Nephron progenitor cell (in vitro differentiated cells): Measurements from ENCODE around the gene FAM210B.
A peak's percentile ranks its signal among the peaks of the same experiment; 100 is the strongest.

Experiments used
- DNase-seq: peaks from one replicate; pipeline ENCODE4 v3.0.0; 2021
- H3K27ac Mint-ChIP-seq: 2 replicates; pipeline ENCODE4 v1.8.0; 2021; ENCODE audit warnings: mild to moderate bottlenecking, moderate library complexity, mixed read lengths
- H3K27me3 Mint-ChIP-seq: 2 replicates; pipeline ENCODE4 v1.8.0; 2021; ENCODE audit warnings: mild to moderate bottlenecking, low read depth, mixed read lengths; ENCODE audit not compliant: poor library complexity
- H3K36me3 Mint-ChIP-seq: 2 replicates; pipeline ENCODE4 v1.8.0; 2021; ENCODE audit warnings: low read depth, mixed read lengths
- H3K4me1 Mint-ChIP-seq: 2 replicates; pipeline ENCODE4 v1.8.0; 2021; ENCODE audit warnings: mixed read lengths
- H3K4me3 Mint-ChIP-seq: 2 replicates; pipeline ENCODE4 v1.8.0; 2021; ENCODE audit warnings: mild to moderate bottlenecking, moderate library complexity, mixed read lengths
- H3K9me3 Mint-ChIP-seq: 2 replicates; pipeline ENCODE4 v1.8.0; 2021; ENCODE audit warnings: mild to moderate bottlenecking, moderate library complexity, mixed read lengths
- TF ChIP-seq, protein P1 (sequence below): fragments of 200-600 bp; sonication (generic); IDR thresholded peaks from 2 replicates; pipeline ENCODE4 v1.5.0; 2021; ENCODE audit warnings: antibody characterized with exemption

The FAM210B gene

DNA sequence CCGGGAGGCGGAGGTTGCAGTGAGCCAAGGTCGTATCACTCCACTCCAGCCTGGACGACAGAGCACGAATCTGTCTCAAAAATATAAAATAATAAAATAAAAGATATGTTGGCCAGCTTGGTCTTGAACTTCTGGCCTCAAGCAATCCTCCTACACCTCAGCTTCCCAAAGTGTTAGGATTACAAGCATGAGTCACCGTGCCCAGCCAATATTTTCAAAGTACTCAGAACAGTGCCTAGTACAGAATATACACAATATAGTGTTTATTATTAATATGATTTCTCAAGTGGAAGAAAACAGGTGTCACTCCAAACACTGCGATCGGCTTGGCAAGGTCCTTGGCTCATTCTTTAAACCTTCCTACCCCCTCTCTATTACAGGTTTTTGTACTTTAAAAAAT lies 3.1 kb downstream of the FAM210B start:
- H3K27ac Mint-ChIP-seq, result no peak overlapping the region
- peaks cover 31% of the 10 kb centered on the region for H3K4me1 Mint-ChIP-seq
- no peaks in the 10 kb centered on the region for H3K9me3 Mint-ChIP-seq
- DNase-seq, result no peak
- H3K4me3 Mint-ChIP-seq, result no peak overlapping the region
- TF ChIP-seq, protein P1, sequence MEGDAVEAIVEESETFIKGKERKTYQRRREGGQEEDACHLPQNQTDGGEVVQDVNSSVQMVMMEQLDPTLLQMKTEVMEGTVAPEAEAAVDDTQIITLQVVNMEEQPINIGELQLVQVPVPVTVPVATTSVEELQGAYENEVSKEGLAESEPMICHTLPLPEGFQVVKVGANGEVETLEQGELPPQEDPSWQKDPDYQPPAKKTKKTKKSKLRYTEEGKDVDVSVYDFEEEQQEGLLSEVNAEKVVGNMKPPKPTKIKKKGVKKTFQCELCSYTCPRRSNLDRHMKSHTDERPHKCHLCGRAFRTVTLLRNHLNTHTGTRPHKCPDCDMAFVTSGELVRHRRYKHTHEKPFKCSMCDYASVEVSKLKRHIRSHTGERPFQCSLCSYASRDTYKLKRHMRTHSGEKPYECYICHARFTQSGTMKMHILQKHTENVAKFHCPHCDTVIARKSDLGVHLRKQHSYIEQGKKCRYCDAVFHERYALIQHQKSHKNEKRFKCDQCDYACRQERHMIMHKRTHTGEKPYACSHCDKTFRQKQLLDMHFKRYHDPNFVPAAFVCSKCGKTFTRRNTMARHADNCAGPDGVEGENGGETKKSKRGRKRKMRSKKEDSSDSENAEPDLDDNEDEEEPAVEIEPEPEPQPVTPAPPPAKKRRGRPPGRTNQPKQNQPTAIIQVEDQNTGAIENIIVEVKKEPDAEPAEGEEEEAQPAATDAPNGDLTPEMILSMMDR, result no peak
- peaks cover 30% of the 10 kb centered on the region for H3K36me3 Mint-ChIP-seq
- peaks cover 9% of the 10 kb centered on the region for H3K27me3 Mint-ChIP-seq

DNA sequence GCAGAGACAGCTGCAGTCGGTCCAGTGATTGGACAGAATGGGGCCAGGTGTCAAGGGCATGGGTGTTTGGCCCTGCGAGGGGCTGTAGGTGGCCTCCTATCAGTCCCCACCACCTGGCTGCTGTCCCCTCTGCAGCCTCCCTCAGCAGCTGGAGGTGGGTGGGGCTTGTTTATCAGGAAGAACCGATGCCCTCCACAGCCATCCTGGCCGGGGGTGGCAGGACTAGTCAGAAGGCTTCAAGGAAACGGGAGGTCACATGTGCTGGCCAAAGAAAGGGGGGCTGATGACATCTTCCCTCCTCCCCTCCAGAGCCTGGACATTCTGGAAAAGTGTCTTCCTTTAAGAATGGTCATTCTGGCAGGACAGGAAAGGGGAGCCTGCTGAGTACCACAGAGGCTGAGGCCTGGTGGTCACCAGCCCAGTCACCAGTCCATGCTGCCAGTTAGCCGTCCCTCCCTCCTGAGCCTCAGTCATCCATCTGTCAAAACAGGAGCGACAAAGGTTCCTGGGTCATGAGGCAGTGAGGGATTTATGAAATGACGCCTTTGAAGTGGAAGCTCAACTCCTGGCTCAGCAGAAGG lies 4.1 kb downstream of the FAM210B start:
- TF ChIP-seq, protein P1, result no peak
- Mint-ChIP-seq H3K27me3 (peaks cover 7% of the 10 kb centered on the region), H3K36me3 (peaks cover 33% of the 10 kb centered on the region), H3K9me3 (no peaks in the 10 kb centered on the region), H3K4me3 (no peak overlapping the region), H3K27ac (no peak overlapping the region), H3K4me1 (peaks cover 28% of the 10 kb centered on the region)
- DNase-seq, result no peak

DNA sequence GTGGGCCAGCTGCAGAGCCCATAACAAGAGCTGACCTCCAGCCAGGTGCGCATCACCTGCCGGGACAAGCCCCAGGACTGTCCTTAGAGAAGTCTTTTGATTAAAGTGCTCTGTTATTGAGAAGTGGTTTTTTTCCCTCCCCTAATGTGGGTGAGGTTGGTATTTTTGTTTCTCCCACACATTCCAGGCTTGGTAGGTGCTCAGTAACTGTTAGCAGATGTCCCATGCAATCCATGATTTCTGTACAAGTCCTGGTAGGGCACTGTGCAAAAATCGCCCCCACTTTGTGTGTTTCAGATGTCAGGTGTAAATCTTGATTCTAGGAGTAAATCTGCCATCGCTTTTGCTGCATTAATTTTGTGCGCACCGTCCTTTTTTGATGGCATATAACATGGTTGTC lies 4.7 kb downstream of the FAM210B start:
- Mint-ChIP-seq H3K27ac (no peak overlapping the region), H3K36me3 (peaks cover 33% of the 10 kb centered on the region), H3K27me3 (peaks cover 6% of the 10 kb centered on the region), H3K4me3 (no peak overlapping the region), H3K4me1 (peaks cover 22% of the 10 kb centered on the region), H3K9me3 (no peaks in the 10 kb centered on the region)
- TF ChIP-seq, protein P1, result no peak
- DNase-seq, result no peak

DNA sequence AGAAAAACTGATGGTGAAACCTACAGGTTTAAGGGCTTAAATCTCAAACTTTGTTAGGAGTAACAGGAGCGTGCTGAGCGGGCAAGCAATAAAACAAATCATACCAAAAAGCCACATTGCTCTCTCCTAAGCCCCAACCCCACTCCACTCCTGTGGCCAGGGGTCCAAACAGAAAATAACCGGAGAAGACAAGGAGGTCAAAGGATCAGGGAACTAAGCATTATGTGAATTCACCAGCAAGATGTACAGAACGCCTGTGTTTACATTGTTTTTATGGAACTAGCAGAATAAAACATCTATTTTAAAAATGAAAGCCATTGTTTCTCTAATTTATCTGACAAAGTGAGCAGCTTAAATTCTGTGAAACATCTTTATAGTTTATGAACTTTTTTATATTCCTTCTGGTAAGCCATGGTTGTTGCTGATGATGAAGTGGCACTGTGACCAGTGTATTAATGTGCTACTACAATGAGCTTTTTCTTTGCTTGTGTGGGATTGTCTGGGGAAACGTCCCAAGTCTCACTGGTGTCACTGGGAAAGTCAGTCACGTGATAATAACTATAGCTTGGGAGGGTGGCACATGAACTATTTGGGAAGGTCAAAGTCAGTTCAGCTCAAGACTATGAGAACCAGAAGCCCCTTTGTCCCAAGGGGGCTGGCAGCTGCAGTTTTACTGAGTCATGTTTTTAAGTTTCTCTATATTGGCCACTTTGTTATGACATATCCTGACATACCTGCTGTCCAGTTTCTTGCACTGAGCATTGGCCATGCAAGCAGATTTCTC lies 9.8 kb downstream of the FAM210B start:
- no peaks in the 10 kb centered on the region for H3K27me3 Mint-ChIP-seq
- TF ChIP-seq, protein P1, result no peak
- no peak overlapping the region for H3K4me3 Mint-ChIP-seq
- H3K4me1 Mint-ChIP-seq, result no peaks in the 10 kb centered on the region
- peak overlapping the region; percentile 83 for H3K27ac Mint-ChIP-seq
- H3K36me3 Mint-ChIP-seq, result peaks cover 50% of the 10 kb centered on the region
- no peaks in the 10 kb centered on the region for H3K9me3 Mint-ChIP-seq
- no peak for DNase-seq

DNA sequence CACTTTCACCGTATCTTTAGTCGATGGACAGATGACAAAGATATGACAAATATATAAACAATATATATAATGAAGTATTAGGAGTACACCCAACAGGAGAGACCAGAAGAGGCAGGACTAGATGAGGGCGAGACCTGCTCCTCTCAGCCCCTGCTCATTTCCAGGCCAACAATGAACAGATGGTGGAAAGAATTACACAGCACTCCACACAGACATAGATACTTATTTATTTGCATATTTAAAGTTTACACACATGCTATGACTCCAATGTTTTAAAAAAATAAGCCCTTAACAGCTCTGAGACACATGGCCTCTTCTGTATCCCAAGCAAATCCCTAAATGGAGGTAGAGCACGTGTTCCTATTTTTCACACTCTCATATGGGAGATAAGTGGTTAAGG lies 10.4 kb downstream of the FAM210B start:
- Mint-ChIP-seq H3K4me1 (no peaks in the 10 kb centered on the region), H3K27ac (peak overlapping the region; percentile 84), H3K4me3 (no peak overlapping the region), H3K27me3 (no peaks in the 10 kb centered on the region), H3K36me3 (peaks cover 53% of the 10 kb centered on the region), H3K9me3 (no peaks in the 10 kb centered on the region)
- TF ChIP-seq, protein P1, result no peak
- no peak for DNase-seq

DNA sequence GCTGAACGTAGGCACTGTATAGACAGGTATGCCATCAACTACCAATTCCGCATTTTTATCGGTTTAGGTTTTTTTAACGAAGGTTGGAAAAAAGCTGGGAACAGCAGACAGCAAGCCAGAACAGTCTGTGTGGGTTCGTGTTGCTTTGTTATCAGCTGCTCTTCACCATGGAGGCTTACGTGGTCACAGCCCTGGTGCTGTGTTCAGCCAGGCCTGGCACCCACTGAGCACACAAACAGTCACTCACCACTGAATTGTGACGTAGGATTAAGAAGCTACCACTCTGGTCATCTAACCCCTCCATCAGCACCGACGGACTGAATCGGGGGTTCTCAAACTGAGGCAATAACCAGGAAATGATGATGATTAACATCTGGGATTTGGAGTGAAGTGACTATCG lies 13.2 kb downstream of the FAM210B start:
- TF ChIP-seq, protein P1, result no peak
- Mint-ChIP-seq H3K4me3 (no peak overlapping the region), H3K27ac (no peak overlapping the region), H3K27me3 (no peaks in the 10 kb centered on the region), H3K36me3 (peaks cover 45% of the 10 kb centered on the region), H3K4me1 (no peaks in the 10 kb centered on the region), H3K9me3 (no peaks in the 10 kb centered on the region)
- DNase-seq, result no peak
